ENCODE data around the gene POLN.

GRCh38 chr4:2150076-2150475 is 91.8 kb downstream of the POLN start:
- no peak for TF ChIP-seq EP300 (IDR thresholded peaks at IDR 0.05; ENCODE audit: low read depth)
- TF ChIP-seq POLR2AphosphoS5 (IDR thresholded peaks at IDR 0.05), result no peak

Measured in transverse colon (tissue), 3 donors.